ENCODE results near the gene MED17.

- TF ChIP-seq CTCF (IDR thresholded peaks at IDR 0.05; ENCODE audit: low read length) (no peak), EZH2 (optimal IDR thresholded peaks at IDR 0.05; ENCODE audit: low read depth, low read length) (no peak), EZH2phosphoT487 (IDR thresholded peaks at IDR 0.05; ENCODE audit: low read length) (no peak)
Observed at GRCh38 chr11:93840981-93841380, 56.9 kb downstream of the MED17 start.

Data from MM.1S (cell line).